Pulmonary artery endothelial cell (primary cell): ENCODE measurements around the gene FSD2. TPM values are rescaled to one million over a fixed set of nuclear protein-coding genes. Genes with fewer than 3 reads are reported as not detected.
"Not testable (repeated sequence)": the region's sequence is repeated elsewhere in the genome, so short reads cannot be mapped to it uniquely, and the experiment has no call there.

Source experiments
- DNase-seq: peaks from one replicate; pipeline ENCODE4 v3.0.0-alpha.2; 2011; ENCODE audit warnings: low read depth, low spot score
- total RNA-seq: library from RNA; depleted of rRNA; stranded (reverse); fragments of >200 nt; gene quantifications from 2 replicates; pipeline ENCODE4 v1.2.3, GENCODE V29; 2014

FSD2 gene
- total RNA-seq, 1 donor from 2014 or later, result not detected

DNA sequence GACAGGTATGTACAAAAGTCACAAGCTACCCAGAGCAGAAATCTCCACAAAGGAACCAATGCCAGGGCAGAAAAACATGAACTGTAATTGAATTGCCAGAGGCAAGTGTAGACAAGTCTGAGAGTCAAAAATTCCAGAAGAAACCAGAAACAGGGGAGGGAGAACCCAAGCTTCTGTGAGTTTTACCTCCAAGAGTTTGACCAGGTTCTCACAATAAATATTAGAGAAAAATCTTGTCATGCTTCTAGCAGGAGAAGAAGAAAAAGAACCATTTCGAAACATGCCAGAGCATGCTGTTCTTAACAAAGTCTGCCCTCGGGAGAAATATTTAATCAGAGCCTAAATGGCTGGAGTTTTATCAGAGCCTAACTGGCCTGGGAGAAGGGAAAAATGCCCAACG, 63.7 kb downstream of the FSD2 start:
- DNase-seq, result no peak

GRCh38 chr15:82739086-82739485, 66.8 kb downstream of the FSD2 start:
- no peak for DNase-seq

DNA sequence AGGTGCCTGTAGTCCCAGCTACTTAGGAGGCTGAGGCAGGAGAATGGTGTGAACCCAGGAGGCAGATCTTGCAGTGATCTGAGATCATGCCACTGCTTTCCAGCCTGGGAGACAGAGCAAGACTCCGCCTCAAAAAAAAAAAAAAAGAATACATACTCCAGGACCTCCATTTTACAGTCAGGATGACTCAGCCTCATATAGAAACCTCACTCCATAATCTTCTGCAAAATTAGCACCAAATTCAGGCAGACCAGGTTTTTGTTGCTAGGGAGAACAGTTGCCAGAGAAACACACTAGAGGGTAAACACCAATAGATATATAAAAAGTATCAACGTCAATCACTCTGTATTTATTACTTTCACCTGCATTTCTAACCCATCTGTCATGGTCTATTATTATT, 67.9 kb downstream of the FSD2 start:
- no peak for DNase-seq

GRCh38 chr15:82731527-82731926, 74.3 kb downstream of the FSD2 start:
- no peak for DNase-seq

- DNase-seq, result no peak
These were observed 75.8 kb downstream of the FSD2 start for GRCh38 chr15:82730022-82730530.

DNA sequence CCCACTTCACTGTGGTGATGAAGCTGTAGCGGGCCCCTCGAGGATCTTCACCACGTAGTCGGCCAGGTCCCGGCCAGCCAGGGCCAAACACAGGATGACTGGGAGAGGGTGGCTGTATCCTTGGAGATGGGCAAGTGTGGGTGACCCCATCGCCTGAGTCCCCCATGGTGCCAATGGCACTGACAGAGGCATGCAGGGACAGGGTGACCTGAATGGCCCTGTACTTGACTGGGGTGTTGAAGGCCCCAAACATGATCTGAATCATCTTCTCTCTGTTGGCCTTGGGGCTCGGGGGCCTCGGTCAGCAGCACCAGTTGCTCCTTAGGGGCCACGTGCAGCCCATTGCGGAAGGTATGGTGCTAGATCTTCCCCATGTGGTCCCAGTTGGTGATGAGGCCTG, 79.1 kb downstream of the FSD2 start:
- no peak for DNase-seq

- no peak for DNase-seq
These were observed 90.9 kb downstream of the FSD2 start for GRCh38 chr15:82715003-82715402.

DNA sequence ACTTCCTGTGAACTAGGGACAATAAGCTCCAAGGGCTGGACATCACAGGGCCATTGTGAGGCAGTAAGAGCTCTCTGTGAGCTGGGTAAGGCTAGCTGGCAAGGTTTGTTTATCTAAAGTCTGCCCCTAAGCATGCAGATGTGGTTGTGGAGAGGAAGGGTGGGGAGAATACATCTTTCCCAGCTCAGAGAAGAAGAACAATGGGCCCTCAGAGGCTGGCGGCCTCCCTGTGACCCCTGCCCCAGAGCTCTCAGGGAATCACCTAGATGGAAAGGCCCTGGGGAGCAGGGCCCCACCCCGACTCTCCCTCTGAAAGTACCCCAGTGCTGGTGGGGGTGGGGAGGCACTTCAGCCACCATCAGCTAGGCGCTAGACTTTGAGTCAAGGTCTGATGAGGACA, 91.9 kb downstream of the FSD2 start:
- DNase-seq, result no peak

GRCh38 chr15:82712036-82712435, 93.8 kb downstream of the FSD2 start:
- DNase-seq, result no peak

GRCh38 chr15:82710926-82711490, 94.9 kb downstream of the FSD2 start:
- no peak for DNase-seq

DNA sequence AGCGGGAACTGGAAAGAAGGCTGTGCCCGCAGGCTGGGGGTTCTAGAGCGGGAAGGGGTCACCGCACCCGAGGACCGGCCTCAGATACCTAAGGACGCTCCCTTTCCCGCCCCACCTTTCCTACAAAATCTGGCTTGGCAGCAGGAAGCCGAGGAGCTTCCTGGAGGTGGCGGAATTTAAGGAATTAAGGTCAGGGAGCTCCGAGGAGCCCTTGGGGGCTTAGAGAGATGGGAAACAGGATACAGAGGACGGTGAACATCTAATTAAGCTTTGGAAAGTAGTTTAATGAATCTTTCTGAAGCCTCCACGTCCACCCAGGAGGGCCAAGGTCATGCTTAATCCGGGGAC, 95.7 kb downstream of the FSD2 start:
- DNase-seq, result no peak

DNA sequence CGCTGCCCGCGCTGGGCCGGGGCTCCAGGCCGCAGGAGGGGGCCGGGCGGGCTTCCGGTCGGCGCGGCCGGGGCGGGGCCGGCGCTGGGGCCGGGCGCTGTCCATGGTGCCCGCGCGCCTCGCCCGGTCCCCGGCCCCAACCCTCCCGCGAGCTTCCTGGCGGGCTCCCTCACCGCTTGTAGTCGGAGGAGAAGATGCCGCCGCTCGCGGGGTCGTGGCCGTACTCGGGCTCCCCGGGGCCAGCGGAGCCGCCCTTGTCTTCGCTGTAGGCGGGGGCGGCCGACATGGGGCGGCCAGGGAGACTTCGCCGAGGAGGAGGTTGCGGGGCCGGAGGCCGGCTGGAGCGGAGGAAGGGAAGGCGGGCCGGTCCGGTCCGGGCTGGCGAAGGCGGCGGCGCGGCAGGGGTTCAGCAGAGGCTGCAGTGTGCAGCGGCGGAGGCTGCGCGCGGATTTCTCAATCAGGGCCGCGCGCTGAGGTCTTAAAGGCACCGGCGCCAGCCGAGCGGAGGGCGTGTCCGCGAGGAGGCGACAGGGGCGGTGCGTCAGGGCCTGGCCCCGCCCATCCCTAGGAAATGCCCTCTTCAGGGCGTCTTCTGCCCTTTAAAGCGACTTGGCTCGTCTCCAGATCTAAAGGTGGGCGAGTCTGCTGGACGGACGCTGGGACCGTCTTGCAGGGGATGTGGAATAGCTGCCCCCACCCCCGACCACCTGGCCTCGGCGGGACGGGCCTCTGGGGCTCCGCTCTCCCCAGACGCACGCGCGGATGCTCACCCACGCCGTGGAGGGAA, 96.3 kb downstream of the FSD2 start, which contains the start of gene AP3B2:
AP3B2 (minus strand) TSS at position 455 of the 787 bp plus-strand sequence; CDS start at position 286, 169 bp downstream.
- no peak for DNase-seq

DNA sequence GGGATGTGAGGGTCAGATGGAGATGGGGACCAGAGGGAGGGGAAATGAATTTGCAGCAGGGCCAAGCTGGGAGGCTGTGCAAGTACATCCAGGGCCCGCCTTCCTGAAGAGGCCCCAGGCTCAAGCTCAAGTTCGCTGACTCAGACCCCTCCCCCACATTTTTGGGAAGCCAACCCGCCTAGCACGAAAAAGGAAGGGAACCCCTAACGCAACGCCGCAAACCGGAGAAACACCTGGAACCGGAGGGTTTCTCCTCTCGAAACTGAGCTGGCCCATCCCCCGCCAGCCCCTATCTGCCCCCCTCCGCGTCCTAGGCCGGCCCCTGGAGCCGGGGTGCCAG, 96.8 kb downstream of the FSD2 start:
- DNase-seq, result no peak

- DNase-seq, result not testable (repeated sequence)
These were observed 100.0 kb downstream of the FSD2 start for GRCh38 chr15:82705856-82706255.

Other genes with a start within 250 kb of the FSD2 start
- gene CPEB1, start 158.7 kb downstream of the FSD2 start, total RNA-seq, result 0.07 TPM in 1 of 2 replicates, not detected in the other
- not detected in 2 replicates for gene AP3B2, start 96.2 kb downstream of the FSD2 start, total RNA-seq
- gene WHAMM, start 3.6 kb upstream of the FSD2 start, total RNA-seq, result 3.2 and 5.8 TPM in 2 replicates
- gene HOMER2, start 146.7 kb upstream of the FSD2 start, total RNA-seq, result 0.40 and 0.46 TPM in 2 replicates
- 23.2 and 28.3 TPM in 2 replicates for gene RAMAC, start 180.1 kb upstream of the FSD2 start, total RNA-seq
- 10.6 and 17.5 TPM in 2 replicates for gene C15orf40, start 205.6 kb upstream of the FSD2 start, total RNA-seq